MM.1S (cell line): Measurements from ENCODE around the gene GID8.

Source experiments
- DNase-seq: peaks from one replicate; pipeline ENCODE4 v3.0.0-alpha.2; 2015
- H2AFZ ChIP-seq: fragments of 300-600 bp; sonication (generic); 2 replicates; pipeline ENCODE4 v1.6.0; 2016; ENCODE audit warnings: antibody characterized with exemption, low read length
- H3F3A ChIP-seq: fragments of 300-600 bp; sonication (generic); 2 replicates; pipeline ENCODE4 v1.6.1; 2016; ENCODE audit warnings: mild to moderate bottlenecking, antibody characterized with exemption, low read length, moderate library complexity, mixed read lengths; ENCODE audit not compliant: insufficient read depth
- H3K27ac ChIP-seq: fragments of 300-600 bp; sonication (generic); 2 replicates; pipeline ENCODE4 v1.5.1; 2016; ENCODE audit warnings: mild to moderate bottlenecking, low read length
- H3K27me3 ChIP-seq: fragments of 300-600 bp; sonication (generic); replicated peaks from 2 replicates; pipeline ENCODE4 v1.6.0; 2016; ENCODE audit warnings: low read length; ENCODE audit not compliant: insufficient read depth
- H3K36me3 ChIP-seq: fragments of 300-600 bp; sonication (generic); replicated peaks from 2 replicates; pipeline ENCODE4 v1.6.1; 2016; ENCODE audit warnings: mild to moderate bottlenecking, low read length, mixed read lengths; ENCODE audit not compliant: insufficient read depth
- H3K4me1 ChIP-seq: fragments of 300-600 bp; sonication (generic); 2 replicates; pipeline ENCODE4 v1.6.1; 2016; ENCODE audit warnings: low read length, mixed read lengths
- H3K4me2 ChIP-seq: fragments of 300-600 bp; sonication (generic); 2 replicates; pipeline ENCODE4 v1.6.0; 2016; ENCODE audit warnings: low read depth, low read length
- H3K4me3 ChIP-seq: fragments of 300-600 bp; sonication (generic); 2 replicates; pipeline ENCODE4 v1.5.1; 2016; ENCODE audit warnings: low read length, mixed read lengths
- H3K79me2 ChIP-seq: fragments of 300-600 bp; sonication (generic); 2 replicates; pipeline ENCODE4 v1.6.1; 2016; ENCODE audit warnings: mixed run types, low read length, mixed read lengths
- H3K9ac ChIP-seq: fragments of 300-600 bp; sonication (generic); 2 replicates; pipeline ENCODE4 v1.6.1; 2016; ENCODE audit warnings: low read length, mixed read lengths
- H3K9me2 ChIP-seq: fragments of 300-600 bp; sonication (generic); replicated peaks from 2 replicates; pipeline ENCODE4 v1.6.1; 2016; ENCODE audit warnings: mild to moderate bottlenecking, low read length, mixed read lengths; ENCODE audit not compliant: insufficient read depth
- H3K9me3 ChIP-seq: fragments of 300-600 bp; sonication (generic); replicated peaks from 2 replicates; pipeline ENCODE4 v1.6.1; 2016; ENCODE audit warnings: mild to moderate bottlenecking, low read length, mixed read lengths; ENCODE audit not compliant: insufficient read depth
- H4K20me1 ChIP-seq: fragments of 300-600 bp; sonication (generic); 2 replicates; pipeline ENCODE4 v1.6.1; 2016; ENCODE audit warnings: mild to moderate bottlenecking, low read length, moderate library complexity, mixed read lengths; ENCODE audit not compliant: insufficient read depth
- EZH2 ChIP-seq: fragments of 300-600 bp; sonication (generic); optimal IDR thresholded peaks from 2 replicates; pipeline ENCODE3; 2017; ENCODE audit warnings: low read depth, mild to moderate bottlenecking, antibody characterized with exemption, low read length, mixed read lengths
- EZH2phosphoT487 ChIP-seq: fragments of 300-600 bp; sonication (generic); IDR thresholded peaks from 2 replicates; pipeline ENCODE4 v1.6.1; 2018; ENCODE audit warnings: antibody characterized with exemption, low read length
- TF ChIP-seq, protein P1 (sequence below): fragments of 300-600 bp; sonication (generic); IDR thresholded peaks from 2 replicates; pipeline ENCODE4 v1.5.1; 2016; ENCODE audit warnings: antibody characterized with exemption, low read length, mixed read lengths

The GID8 gene

DNA sequence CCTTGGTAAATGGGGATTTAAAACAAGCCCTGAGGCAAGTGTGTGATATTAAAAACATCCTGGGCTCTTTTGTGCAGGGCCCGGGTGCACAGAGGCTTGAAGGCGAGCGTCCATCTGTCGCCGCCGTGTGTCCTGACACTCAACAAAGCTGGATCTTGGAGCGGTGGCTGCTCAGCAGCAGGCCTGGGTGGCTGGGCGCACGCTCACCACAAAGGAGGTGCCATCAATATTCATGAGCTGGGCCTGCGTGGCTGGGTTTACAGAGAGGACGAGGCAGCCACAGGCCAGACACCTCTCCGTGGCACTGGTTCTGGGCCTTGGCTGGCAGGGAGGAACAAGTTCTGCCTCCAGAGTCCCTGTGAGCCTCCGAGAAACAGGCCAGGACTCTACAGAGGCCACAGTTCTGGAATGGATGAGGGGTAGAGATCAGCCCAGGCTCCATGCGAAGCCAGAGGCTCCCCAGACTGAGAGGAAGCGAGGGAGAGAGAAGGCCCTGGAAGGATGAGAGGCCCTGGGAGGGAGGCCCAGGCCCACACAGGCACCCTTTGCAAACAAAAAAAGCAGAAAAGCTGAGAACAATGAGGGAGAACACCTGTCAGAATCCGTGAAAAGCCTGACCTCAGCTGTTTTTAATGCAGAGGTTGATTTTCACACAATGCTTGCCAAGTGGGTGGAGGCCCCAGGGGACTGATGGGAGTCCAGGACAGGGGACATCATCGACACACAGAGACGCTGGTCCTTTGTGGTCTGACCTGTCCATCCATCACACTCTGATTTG, 46.9 kb downstream of the GID8 start:
- H4K20me1 ChIP-seq = no peaks in the 10 kb centered on the region
- H2AFZ ChIP-seq = no peak overlapping the region
- H3K4me1 ChIP-seq = 0 out of 2 replicates have a peak, but pooled peaks cover 6% of the 10 kb centered on the region
- no peaks in the 10 kb centered on the region for H3K79me2 ChIP-seq
- no peaks in the 10 kb centered on the region for H3K36me3 ChIP-seq
- H3K4me2 ChIP-seq = no peak overlapping the region
- H3K9me3 ChIP-seq = no peaks in the 10 kb centered on the region
- TF ChIP-seq EZH2 (no peak), EZH2phosphoT487 (no peak)
- TF ChIP-seq, protein P1, sequence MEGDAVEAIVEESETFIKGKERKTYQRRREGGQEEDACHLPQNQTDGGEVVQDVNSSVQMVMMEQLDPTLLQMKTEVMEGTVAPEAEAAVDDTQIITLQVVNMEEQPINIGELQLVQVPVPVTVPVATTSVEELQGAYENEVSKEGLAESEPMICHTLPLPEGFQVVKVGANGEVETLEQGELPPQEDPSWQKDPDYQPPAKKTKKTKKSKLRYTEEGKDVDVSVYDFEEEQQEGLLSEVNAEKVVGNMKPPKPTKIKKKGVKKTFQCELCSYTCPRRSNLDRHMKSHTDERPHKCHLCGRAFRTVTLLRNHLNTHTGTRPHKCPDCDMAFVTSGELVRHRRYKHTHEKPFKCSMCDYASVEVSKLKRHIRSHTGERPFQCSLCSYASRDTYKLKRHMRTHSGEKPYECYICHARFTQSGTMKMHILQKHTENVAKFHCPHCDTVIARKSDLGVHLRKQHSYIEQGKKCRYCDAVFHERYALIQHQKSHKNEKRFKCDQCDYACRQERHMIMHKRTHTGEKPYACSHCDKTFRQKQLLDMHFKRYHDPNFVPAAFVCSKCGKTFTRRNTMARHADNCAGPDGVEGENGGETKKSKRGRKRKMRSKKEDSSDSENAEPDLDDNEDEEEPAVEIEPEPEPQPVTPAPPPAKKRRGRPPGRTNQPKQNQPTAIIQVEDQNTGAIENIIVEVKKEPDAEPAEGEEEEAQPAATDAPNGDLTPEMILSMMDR = no peak
- no peak overlapping the region for H3K9ac ChIP-seq
- H3K4me3 ChIP-seq = no peak overlapping the region
- H3K27me3 ChIP-seq = peaks cover 85% of the 10 kb centered on the region
- no peak overlapping the region for H3K27ac ChIP-seq
- H3K9me2 ChIP-seq = no peaks in the 10 kb centered on the region
- peak; percentile 24 for DNase-seq
- H3F3A ChIP-seq = no peaks in the 10 kb centered on the region

DNA sequence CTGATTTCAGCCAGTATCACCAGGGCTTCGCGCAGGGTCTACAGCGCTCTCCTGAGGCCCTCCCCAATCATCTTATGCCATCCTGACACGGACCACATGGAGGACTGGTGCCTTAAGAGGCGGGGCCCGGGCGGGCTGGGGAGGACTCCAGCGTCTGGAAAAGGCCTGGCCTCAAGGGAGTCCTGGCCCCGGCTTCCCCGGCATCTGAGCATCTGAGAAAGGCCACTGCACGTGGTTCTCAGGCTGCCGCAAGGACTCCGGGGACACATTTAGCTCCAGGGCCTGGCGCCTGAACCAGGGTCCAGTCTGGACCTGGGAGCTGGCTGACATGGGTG, 47.5 kb downstream of the GID8 start:
- Histone ChIP-seq H2AFZ (no peak overlapping the region), H3K9ac (no peak overlapping the region), H3K27me3 (peaks cover 84% of the 10 kb centered on the region), H3F3A (no peaks in the 10 kb centered on the region), H3K4me3 (no peak overlapping the region), H3K4me1 (0 out of 2 replicates have a peak, but pooled peaks cover 6% of the 10 kb centered on the region), H3K9me2 (no peaks in the 10 kb centered on the region), H3K36me3 (no peaks in the 10 kb centered on the region), H3K9me3 (no peaks in the 10 kb centered on the region), H4K20me1 (no peaks in the 10 kb centered on the region), H3K27ac (no peak overlapping the region), H3K79me2 (no peaks in the 10 kb centered on the region), H3K4me2 (no peak overlapping the region)
- TF ChIP-seq, protein P1 = no peak
- TF ChIP-seq EZH2phosphoT487 (no peak), EZH2 (no peak)
- DNase-seq = no peak

DNA sequence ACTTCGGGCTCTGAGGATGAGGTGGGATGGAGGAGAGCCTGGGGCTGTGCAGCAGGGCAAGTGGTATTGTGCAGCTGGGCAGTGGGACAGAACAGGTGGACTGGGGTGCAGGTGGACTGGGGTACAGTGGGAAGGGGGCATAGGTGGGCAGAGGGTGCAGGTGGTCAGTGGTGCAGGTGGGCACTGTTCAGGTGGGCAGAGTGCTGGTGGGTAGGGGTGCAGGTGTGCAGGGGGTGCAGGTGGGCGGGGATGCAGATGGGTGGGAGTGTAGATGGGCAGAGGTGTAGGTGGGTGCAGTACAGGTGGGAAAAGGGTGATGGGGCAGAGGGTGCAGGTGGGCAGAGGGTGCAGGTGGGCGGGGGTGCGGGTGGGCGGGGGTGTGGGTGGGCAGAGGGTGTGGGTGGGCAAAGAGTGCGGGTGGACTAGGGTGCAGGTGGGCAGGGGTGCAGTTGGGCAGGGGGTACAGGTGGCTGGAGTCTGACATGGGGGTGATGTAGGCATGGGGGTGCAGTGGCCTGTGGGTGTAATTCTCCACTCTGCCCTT, 48.4 kb downstream of the GID8 start:
- Histone ChIP-seq H3K4me2 (no peak overlapping the region), H3K27me3 (peaks cover 85% of the 10 kb centered on the region), H3K9me3 (no peaks in the 10 kb centered on the region), H2AFZ (no peak overlapping the region), H3K79me2 (no peaks in the 10 kb centered on the region), H3K9me2 (no peaks in the 10 kb centered on the region), H3K27ac (no peak overlapping the region), H3K36me3 (no peaks in the 10 kb centered on the region), H3F3A (no peaks in the 10 kb centered on the region), H3K9ac (no peak overlapping the region), H3K4me3 (no peak overlapping the region), H4K20me1 (no peaks in the 10 kb centered on the region), H3K4me1 (0 out of 2 replicates have a peak, but pooled peaks cover 6% of the 10 kb centered on the region)
- TF ChIP-seq, protein P1 = no peak
- TF ChIP-seq EZH2 = no peak
- no peak for DNase-seq
